ENCODE results near the gene GATAD2A. TPM values are rescaled to one million over a fixed set of nuclear protein-coding genes. Genes with fewer than 3 reads are reported as not detected.

The GATAD2A gene
- total RNA-seq, 2 donors from 2014 or later: 41.7 to 138 TPM

GRCh38 chr19:19498255-19498991, 92.9 kb downstream of the GATAD2A start:
- intact Hi-C loops (cut with DNase I): no loop called here
- WGBS: 92% methylated on average over 31 of the region's 33 CpGs
- no peaks in the 10 kb centered on the region for H3K27me3 ChIP-seq (replicated peaks; ENCODE audit: insufficient read depth)
- peaks cover 6 to 12% of the 10 kb centered on the region in 2 donors for H3K36me3 ChIP-seq
- no peak for DNase-seq (ENCODE audit: low spot score)
- H3K27ac ChIP-seq: no peak overlapping the region
- H3K9me3 ChIP-seq: no peaks in the 10 kb centered on the region
- H3K4me1 ChIP-seq (replicated peaks): no peaks in the 10 kb centered on the region
- TF ChIP-seq, protein P1, sequence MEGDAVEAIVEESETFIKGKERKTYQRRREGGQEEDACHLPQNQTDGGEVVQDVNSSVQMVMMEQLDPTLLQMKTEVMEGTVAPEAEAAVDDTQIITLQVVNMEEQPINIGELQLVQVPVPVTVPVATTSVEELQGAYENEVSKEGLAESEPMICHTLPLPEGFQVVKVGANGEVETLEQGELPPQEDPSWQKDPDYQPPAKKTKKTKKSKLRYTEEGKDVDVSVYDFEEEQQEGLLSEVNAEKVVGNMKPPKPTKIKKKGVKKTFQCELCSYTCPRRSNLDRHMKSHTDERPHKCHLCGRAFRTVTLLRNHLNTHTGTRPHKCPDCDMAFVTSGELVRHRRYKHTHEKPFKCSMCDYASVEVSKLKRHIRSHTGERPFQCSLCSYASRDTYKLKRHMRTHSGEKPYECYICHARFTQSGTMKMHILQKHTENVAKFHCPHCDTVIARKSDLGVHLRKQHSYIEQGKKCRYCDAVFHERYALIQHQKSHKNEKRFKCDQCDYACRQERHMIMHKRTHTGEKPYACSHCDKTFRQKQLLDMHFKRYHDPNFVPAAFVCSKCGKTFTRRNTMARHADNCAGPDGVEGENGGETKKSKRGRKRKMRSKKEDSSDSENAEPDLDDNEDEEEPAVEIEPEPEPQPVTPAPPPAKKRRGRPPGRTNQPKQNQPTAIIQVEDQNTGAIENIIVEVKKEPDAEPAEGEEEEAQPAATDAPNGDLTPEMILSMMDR (IDR thresholded peaks at IDR 0.05): no peak
- TF ChIP-seq POLR2AphosphoS5 (IDR thresholded peaks at IDR 0.05) (no peak), POLR2A (IDR thresholded peaks at IDR 0.05) (no peak)
- H3K4me3 ChIP-seq: no peak overlapping the region

DNA sequence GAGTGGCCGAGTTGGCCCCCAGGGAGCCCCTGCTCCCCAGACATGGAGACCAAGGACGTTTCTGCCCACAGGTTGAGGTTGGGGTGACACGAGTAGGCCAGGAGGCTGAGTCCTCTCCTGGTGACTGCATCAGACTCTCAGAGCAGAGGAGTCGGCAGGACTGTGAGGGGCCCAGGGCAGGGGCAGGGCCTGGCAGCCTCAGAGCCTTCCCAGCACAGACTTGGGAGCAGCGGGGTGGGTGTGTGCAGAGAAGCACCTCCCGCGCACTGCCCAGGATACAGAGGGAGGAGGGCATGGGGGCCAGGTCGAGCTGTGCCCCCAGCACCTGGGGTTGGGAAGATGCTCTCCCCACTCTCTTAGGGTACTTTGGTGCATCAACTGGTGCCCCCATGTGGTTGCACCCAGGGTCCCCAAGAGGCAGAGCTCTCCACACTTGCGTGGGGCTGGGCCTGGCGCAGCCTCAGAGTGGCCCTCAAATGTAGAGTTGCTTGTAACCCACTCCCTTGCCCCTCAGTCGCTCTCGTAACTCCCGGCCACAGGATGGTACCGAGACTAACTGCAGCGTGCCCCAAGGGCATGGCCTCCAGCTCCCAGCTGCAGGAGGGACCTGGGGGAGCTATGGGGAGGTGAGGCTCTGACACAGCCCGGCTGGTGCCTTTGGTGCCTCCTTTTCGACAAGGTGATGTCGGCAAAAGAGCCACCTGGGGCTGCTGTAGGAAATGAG, 94.0 kb downstream of the GATAD2A start:
- intact Hi-C loops (cut with DNase I): no loop called here
- TF ChIP-seq POLR2AphosphoS5 (IDR thresholded peaks at IDR 0.05): no peak
- TF ChIP-seq, protein P1 (IDR thresholded peaks at IDR 0.05): no peak
- no peak for TF ChIP-seq POLR2A (IDR thresholded peaks at IDR 0.05)
- Histone ChIP-seq H3K27me3 (replicated peaks; ENCODE audit: insufficient read depth) (no peaks in the 10 kb centered on the region), H3K4me3 (no peak overlapping the region), H3K36me3 (peaks cover 6 to 12% of the 10 kb centered on the region in 2 donors), H3K27ac (no peak overlapping the region), H3K9me3 (no peaks in the 10 kb centered on the region), H3K4me1 (replicated peaks) (no peaks in the 10 kb centered on the region)
- WGBS: 79% methylated on average over 18 of the region's 18 CpGs
- DNase-seq (ENCODE audit: low spot score): no peak

DNA sequence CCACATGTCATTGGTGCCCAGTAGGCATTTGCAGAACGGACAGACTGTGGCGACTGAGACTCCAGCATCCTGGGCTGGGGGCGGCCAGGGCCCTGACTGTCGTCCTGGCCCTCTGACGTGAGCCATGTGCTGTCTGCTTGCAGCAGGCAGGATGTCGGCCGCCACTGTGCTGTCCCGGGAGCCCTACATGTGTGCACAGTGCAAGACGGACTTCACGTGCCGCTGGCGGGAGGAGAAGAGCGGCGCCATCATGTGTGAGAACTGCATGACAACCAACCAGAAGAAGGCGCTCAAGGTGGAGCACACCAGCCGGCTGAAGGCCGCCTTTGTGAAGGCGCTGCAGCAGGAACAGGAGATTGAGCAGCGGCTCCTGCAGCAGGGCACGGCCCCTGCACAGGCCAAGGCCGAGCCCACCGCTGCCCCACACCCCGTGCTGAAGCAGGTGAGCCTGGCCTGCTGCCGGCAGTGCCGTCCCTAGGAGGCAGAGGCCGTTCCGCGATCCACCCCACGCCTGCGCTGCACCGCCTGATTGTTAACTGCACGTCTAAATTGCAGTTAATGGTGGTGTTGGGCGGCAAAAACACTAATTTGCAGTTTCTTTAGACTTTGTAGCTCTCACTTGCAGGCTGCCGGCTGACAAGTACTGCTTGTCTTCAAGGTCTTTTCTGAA, 95.6 kb downstream of the GATAD2A start:
- Histone ChIP-seq H3K9me3 (no peaks in the 10 kb centered on the region), H3K4me3 (no peak overlapping the region), H3K4me1 (replicated peaks) (no peaks in the 10 kb centered on the region), H3K27ac (no peak overlapping the region), H3K27me3 (replicated peaks; ENCODE audit: insufficient read depth) (no peaks in the 10 kb centered on the region), H3K36me3 (peaks cover 7 to 9% of the 10 kb centered on the region in 2 donors)
- 88% methylated on average over 27 of the region's 34 CpGs for WGBS
- TF ChIP-seq POLR2AphosphoS5 (IDR thresholded peaks at IDR 0.05) (no peak), POLR2A (IDR thresholded peaks at IDR 0.05) (no peak)
- TF ChIP-seq, protein P1 (IDR thresholded peaks at IDR 0.05): no peak
- intact Hi-C loops (cut with DNase I): no loop called here
- no peak for DNase-seq (ENCODE audit: low spot score)

DNA sequence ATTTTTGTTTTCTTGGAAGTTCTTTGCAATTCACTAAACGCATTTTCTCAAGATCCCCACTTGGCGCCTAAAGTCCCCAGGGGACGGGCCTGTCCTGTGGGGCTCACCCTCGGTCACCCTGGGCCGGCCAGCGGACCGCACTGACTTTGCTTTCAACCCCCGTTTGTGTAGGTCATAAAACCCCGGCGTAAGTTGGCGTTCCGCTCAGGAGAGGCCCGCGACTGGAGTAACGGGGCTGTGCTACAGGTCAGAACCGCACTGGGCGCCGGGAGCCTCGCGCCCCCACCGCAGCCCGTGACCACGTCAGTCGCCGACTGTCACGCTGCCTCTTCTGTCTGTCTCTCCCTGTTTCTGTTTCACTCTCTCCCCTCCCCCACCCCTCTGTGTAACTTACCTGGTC, 96.3 kb downstream of the GATAD2A start:
- TF ChIP-seq, protein P1 (IDR thresholded peaks at IDR 0.05): no peak
- TF ChIP-seq POLR2A (IDR thresholded peaks at IDR 0.05): no peak
- TF ChIP-seq POLR2AphosphoS5 (IDR thresholded peaks at IDR 0.05): no peak
- Histone ChIP-seq H3K9me3 (no peaks in the 10 kb centered on the region), H3K27me3 (replicated peaks; ENCODE audit: insufficient read depth) (no peaks in the 10 kb centered on the region), H3K4me3 (no peak overlapping the region), H3K36me3 (peaks cover under 1 to 9% of the 10 kb centered on the region in 2 donors), H3K27ac (no peak overlapping the region), H3K4me1 (replicated peaks) (no peaks in the 10 kb centered on the region)
- no peak for DNase-seq (ENCODE audit: low spot score)
- intact Hi-C loops (cut with DNase I): no loop called here
- 88% methylated on average over 26 of the region's 26 CpGs for WGBS

Measured in prostate gland (tissue), 2 donors.